ENCODE data around the gene NPSR1.
"Not testable (repeated sequence)": the region's sequence is repeated elsewhere in the genome, so short reads cannot be mapped to it uniquely, and the experiment has no call there.

The NPSR1 gene

GRCh38 chr7:34839645-34840044, 181.6 kb downstream of the NPSR1 start:
- no peak for DNase-seq

- no peak for DNase-seq
Observed at GRCh38 chr7:34840176-34840785, 182.3 kb downstream of the NPSR1 start.

- no peak for DNase-seq
Observed at GRCh38 chr7:34841326-34841725, 183.3 kb downstream of the NPSR1 start.

GRCh38 chr7:34842782-34843181, 184.8 kb downstream of the NPSR1 start:
- no peak for DNase-seq

GRCh38 chr7:34844406-34844805, 186.4 kb downstream of the NPSR1 start:
- DNase-seq = no peak

- DNase-seq = no peak
Observed at GRCh38 chr7:34844936-34845665, 187.1 kb downstream of the NPSR1 start.

GRCh38 chr7:34845666-34846361, 187.8 kb downstream of the NPSR1 start:
- no peak for DNase-seq

GRCh38 chr7:34846976-34847375, 189.0 kb downstream of the NPSR1 start:
- DNase-seq = no peak

- DNase-seq = no peak
Observed at GRCh38 chr7:34848670-34849069, 190.7 kb downstream of the NPSR1 start.

- DNase-seq = no peak
Observed at GRCh38 chr7:34849163-34849960, 191.3 kb downstream of the NPSR1 start.

- DNase-seq = no peak
Observed at GRCh38 chr7:34849986-34850385, 192.0 kb downstream of the NPSR1 start.

- no peak for DNase-seq
Observed at GRCh38 chr7:34850681-34851080, 192.7 kb downstream of the NPSR1 start.

- no peak for DNase-seq
Observed at GRCh38 chr7:34851431-34851830, 193.4 kb downstream of the NPSR1 start.

GRCh38 chr7:34858444-34858843, 200.4 kb downstream of the NPSR1 start:
- not testable (repeated sequence) for DNase-seq

GRCh38 chr7:34859281-34859680, 201.3 kb downstream of the NPSR1 start:
- DNase-seq = not testable (repeated sequence)

- DNase-seq = not testable (repeated sequence)
Observed at GRCh38 chr7:34866222-34866621, 208.2 kb downstream of the NPSR1 start.

GRCh38 chr7:34867341-34867740, 209.3 kb downstream of the NPSR1 start:
- DNase-seq = not testable (repeated sequence)

GRCh38 chr7:34868602-34869001, 210.6 kb downstream of the NPSR1 start:
- not testable (repeated sequence) for DNase-seq

- DNase-seq = no peak
Observed at GRCh38 chr7:34869057-34869456, 211.0 kb downstream of the NPSR1 start.

- DNase-seq = not testable (repeated sequence)
Observed at GRCh38 chr7:34870041-34870440, 212.0 kb downstream of the NPSR1 start.

- DNase-seq = not testable (repeated sequence)
Observed at GRCh38 chr7:34874329-34874728, 216.3 kb downstream of the NPSR1 start.

- no peak for DNase-seq
Observed at GRCh38 chr7:34875481-34875880, 217.5 kb downstream of the NPSR1 start.

Data from CD4-positive, alpha-beta T cell treated with Interleukin-12 subunit alpha and Interleukin-12 subunit beta, for 1 hour (primary cell).